HG03103 (cell line): ENCODE measurements around the gene KRT3.

Source experiments
- ATAC-seq: cut with Tn5 transposase; IDR thresholded peaks from one replicate; pipeline ENCODE4 v1.9.1; 2021; ENCODE audit warnings: low read depth; ENCODE audit not compliant: unreplicated experiment

The KRT3 gene

GRCh38 chr12:52742822-52743457 lies 53.0 kb downstream of the KRT3 start:
- ATAC-seq, result no peak

GRCh38 chr12:52742196-52742580 lies 53.7 kb downstream of the KRT3 start:
- no peak for ATAC-seq

GRCh38 chr12:52741375-52742195 lies 54.3 kb downstream of the KRT3 start:
- ATAC-seq, result no peak

GRCh38 chr12:52740584-52740983 lies 55.3 kb downstream of the KRT3 start:
- ATAC-seq, result no peak

- no peak for ATAC-seq
Measured at GRCh38 chr12:52739963-52740362, 56.0 kb downstream of the KRT3 start.
